HG02642 (cell line): ENCODE results near the gene ACBD7.

Experiments used
- ATAC-seq: cut with Tn5 transposase; IDR thresholded peaks from one replicate; pipeline ENCODE4 v1.9.1; 2021; ENCODE audit warnings: mild to moderate bottlenecking; ENCODE audit not compliant: unreplicated experiment, poor library complexity

ACBD7 gene

DNA sequence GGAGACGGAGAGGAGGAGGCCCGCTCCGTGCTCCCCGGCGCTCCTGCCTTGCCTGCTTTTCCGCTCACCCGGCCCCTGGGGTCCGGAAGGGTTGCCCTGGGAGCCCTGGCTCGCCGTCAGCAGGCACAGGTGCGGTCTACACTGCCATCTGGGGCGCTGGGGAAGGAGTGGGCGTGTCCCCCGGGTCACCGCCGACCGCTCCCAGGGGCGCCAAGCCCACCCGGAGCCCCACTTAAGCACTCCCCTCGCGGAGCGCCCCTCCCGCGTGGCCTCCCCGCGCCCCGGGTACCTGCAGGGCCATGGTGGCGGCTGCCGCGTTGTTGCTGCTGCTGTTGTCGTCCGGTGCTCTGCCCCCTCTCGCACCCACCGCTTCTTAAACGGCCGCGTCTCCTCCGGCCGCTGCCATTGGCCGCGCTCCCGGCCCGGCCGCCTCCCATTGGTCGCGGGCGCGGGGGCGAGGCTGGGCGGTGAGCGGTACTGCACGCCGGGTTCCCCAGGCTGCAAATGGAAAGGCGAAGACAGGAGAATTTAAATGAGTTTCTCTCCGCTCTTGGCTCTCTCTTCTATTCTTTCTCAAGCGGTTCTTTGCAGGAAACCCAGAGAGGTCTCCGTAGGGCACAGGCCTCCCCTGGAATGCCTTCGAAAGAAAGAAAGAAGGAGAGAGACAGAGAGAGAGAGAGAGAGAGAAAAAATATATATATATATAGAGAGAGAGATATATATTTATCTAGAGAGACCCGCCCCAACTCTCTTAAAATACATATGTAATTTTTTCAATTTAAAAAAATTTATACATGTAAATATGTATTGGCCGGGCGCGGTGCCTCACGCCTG lies at the start of gene ACBD7:
TSS of gene ACBD7 (minus strand) at position 349 of the 834 bp plus-strand sequence. CDS start at position 301, 48 bp downstream.
- ATAC-seq, result peak; percentile 100

- ATAC-seq, result no peak
Measured at GRCh38 chr10:15137636-15138035, 49.1 kb upstream of the ACBD7 start.

DNA sequence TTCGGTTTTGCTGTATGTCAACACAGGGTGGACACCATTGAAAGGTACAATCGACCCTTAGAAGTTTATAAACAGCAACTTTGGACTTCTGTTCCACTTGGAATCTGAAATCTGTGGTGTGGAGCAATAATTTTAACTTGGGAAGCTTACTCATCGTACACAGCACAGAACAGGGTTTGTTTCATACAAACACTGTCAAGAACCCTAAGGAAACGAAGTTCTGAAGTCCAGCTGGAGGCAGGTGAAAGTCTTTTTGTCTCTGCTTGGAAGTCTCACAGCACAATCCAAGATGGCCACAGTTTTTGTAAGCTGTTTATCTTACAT lies 48.4 kb upstream of the ACBD7 start:
- ATAC-seq, result no peak

DNA sequence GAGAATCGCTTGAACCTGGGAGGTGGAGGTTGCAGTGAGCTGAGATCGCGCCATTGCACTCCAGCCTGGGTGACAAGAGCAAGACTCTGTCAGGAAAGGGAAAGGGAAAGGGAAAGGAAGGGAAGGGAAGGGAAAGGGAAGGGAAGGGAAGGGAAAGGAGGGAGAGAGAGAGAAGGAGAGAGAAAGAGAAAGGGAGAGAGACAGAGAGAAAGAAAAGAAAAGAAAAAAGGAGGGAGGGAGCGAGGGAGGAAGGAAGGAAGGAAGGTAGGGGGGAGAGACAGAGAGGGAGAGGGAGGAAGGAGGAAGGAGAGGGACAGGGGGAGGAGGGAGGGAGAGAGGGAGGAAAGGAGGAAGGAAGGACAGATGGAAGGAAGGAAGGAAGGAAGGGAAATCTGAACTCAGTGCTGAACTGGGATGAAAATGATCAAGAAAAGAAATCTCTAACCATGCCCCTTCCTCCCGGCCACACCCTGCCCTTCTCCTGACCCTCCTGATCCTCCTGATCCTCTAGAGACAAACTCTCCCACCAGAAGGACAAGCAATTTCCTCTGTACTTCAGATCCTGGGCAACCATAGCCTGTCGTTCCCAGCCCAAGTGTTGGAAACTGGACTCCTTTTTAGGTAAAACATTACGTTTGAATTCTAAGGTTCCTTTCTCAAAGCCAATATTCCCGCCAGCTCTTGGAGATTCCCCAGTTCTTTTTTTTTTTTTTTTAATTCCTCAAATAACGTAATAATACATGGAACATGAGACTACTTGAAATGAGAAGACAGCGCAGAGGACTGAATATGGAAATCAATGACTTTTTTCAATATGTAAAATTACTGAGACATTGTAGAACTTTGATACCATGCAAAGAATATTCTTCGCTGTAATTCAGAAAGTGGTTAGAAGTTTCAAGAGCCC lies 47.8 kb upstream of the ACBD7 start:
- ATAC-seq, result no peak

DNA sequence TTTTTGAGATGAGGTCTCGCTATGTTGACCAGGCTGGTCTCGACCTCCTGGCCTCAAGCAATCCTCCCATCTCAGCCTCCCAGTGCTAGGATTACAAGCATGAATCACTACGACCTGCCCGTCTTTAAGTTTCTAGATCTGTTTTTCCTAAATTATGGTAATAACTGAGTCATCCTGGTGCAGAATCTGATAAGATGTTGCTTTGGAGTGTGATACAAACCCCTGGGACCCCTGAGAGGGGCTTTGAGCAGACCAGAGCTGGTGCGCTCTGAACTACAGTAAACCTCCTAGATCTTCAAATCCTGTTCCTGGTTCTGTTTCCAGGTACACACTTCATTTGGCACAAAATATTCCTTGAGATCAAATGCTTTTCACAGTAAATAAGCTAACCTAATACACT lies 42.8 kb upstream of the ACBD7 start:
- ATAC-seq, result no peak

- ATAC-seq, result no peak
Measured at GRCh38 chr10:15124908-15125307, 36.3 kb upstream of the ACBD7 start.

- ATAC-seq, result no peak
Measured at GRCh38 chr10:15124190-15124589, 35.6 kb upstream of the ACBD7 start.

- ATAC-seq, result no peak
Measured at GRCh38 chr10:15123749-15124184, 35.2 kb upstream of the ACBD7 start.

DNA sequence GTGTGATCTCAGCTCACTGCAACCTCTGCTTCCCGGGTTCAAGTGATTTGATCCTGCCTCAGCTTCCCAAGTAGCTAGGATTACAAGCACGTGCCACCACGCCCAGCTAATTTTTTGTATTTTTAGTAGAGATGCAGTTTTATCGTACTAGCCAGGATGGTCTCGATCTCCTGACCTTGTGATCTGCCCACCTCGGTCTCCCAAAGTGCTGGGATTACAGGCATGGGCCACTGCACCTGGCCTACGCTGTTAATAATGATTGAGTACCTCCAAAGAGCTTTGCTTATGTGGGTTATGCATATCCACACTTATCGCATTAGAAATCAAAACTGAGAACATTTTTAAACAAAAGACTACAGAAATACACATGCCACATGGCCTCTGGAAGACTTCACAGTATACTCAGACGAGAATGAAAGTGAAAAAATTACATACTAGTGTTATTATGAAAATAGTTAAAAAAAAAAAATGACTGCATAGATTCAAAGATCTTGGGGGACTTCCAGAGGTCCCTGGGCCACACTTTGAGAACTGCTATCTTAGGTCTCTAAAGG lies 34.0 kb upstream of the ACBD7 start:
- ATAC-seq, result peak; percentile 89

GRCh38 chr10:15121707-15122106 lies 33.1 kb upstream of the ACBD7 start:
- no peak for ATAC-seq

DNA sequence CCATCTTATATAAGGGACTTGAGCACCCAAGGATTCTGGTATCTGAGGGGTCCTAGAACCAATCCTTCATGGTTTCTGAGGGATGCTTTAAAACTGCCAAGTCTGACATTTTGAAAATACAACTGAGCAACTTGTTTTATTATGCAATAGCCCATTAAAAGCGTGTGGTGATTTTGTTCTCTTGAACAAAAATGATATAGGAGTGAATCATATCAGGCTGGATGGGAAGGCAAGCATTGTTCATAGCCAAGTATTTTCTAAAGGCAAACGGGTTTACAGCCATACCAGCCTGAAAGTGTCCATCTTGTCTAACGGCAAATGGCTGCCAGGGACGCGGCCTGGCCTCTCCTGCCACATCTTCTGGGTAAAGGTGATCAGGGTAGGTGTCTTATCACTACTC lies 31.9 kb upstream of the ACBD7 start:
- ATAC-seq, result no peak

DNA sequence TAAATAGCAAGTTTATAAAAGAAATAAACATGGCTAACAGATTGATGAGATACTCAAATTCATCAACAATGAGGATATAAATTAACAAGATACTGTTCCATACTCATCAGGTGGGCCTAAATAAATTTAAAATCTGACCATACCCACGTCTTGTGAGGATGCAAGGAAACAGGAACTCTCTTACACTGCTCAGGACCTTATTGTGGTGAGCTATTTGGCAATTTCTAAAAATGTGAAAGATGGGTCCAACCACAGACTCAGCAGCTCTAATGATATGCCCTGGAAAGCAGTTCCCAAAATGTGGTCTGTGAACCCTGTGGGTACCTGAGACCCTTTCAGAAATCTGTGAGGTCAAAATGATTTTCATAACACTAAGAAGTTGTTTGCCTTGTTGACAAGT lies 30.0 kb upstream of the ACBD7 start:
- no peak for ATAC-seq

DNA sequence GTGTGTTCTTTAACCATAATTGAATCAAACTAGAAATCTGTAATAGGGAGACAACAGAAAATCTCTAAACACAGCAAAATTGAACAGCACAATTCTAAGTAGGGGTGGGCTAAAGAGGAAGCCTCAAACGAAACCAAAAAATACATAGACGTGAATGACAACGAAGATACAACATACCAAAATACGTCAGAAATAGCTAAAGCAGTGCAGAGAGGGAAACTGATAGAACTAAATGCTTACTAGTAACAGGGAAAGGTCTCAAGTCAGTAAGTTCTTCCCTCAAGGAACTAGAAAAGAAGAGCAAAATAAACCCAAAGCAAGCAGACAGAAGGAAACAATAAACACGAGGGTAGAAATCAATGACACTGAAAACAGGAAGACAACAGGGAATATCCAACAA lies 27.6 kb upstream of the ACBD7 start:
- no peak for ATAC-seq

DNA sequence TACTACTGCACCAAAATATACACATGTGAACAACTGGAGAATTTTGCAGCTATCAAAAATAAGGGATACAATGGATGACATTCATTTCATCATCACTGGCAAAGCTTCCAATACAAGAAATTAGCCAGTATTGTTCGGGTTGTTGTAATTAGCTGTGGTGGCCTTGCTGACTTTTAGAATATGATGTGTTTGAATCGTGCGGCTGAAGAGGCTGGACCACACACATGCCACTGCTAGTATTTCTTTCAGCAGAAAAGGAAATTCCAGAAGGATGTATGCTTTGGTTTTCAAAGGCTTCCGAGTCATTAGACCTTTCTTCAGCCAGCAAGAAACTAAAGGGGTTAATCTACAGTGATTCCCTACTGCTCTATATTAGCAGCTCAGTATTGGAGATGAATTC lies 25.2 kb upstream of the ACBD7 start:
- ATAC-seq, result no peak

- ATAC-seq, result no peak
Measured at GRCh38 chr10:15112657-15113056, 24.1 kb upstream of the ACBD7 start.

GRCh38 chr10:15106352-15107013 lies 17.9 kb upstream of the ACBD7 start:
- ATAC-seq, result peak; percentile 85

- ATAC-seq, result no peak
Measured at GRCh38 chr10:15103513-15103912, 14.9 kb upstream of the ACBD7 start.

DNA sequence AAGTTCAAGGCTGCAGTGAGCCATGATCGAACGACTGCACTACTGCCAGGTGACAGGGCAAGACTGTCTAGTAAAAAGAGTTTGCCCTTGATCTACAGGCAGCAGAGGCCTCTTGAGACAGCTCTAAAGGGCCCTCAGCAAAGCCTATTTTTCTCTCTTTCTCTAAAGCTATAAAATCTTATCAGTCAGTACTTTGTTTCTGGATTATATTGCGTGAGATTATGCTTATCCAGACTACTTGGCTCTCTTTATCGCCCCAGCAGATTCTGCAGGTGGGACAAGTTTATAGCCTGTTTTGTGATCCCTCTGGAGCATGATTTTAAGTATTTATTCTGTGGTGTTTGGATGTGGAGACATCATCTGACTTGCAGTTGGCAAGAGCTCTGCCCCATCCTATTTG lies 11.3 kb upstream of the ACBD7 start:
- ATAC-seq, result no peak

DNA sequence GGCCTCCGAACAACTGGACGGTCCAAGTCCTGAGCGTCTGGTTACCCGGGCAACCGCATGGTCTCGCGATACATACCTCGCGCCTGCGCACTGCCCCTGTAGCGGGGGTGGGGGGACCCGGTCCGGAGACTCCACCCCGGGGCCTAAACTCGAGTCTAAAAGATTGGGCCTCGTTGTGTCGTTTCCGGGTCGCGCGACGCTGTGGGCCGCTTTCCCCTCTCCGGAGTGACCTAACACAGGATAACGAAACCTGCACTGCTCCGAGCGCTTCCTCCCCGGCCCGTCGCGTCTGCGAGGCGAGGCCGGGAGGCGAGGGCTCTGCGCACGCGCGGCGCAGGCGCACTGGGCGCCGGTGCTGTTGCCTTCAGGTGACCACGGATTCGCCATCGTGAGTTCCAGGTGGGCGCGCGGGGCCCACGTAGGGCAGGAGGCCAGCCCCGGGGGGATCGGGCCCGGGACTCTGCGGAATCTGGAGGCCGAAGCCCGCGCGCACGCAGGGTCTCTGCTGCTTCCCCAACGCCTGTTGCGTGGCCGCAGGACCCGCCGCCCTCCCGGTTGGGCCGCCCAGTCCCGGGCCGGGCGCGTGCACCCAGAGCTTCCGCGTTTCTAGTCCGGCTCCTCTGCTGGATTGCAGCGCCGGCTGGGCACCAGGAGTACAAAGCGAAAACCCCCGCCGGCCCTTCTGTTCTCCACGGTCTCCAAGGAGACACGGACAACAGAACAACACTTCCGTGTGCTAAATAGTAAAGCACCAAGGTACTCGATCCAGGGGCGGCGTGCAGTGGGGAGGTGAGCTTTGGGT lies 8.6 kb upstream of the ACBD7 start, which contains the start of gene RPP38:
TSS of gene RPP38 (plus strand) at position 345 of the 802 bp plus-strand sequence. CDS start 5,960 bp downstream, outside the sequence.
- peak; percentile 86 for ATAC-seq

DNA sequence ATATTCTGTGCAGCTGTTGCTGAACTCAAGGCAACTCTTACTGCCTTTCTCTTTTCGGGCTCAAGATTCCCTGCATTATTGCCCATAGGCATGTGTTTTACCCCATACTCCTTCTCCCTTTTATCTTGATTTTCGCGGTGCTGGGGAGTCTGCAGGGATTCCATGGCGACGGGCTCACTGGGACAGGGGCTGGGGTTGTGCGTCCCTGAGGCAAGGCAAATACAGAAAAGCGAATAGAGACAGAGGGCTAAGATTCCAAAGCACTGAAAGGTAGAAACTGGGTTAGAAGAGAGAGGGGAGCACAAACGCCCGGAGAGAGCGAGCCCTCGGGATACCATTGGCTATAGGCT lies 8.1 kb upstream of the ACBD7 start:
- peak; percentile 23 for ATAC-seq
